ENCODE data around the gene G3BP1.
A peak's percentile ranks its signal among the peaks of the same experiment; 100 is the strongest.
"Not testable (repeated sequence)": the region's sequence is repeated elsewhere in the genome, so short reads cannot be mapped to it uniquely, and the experiment has no call there.

Gene G3BP1

GRCh38 chr5:151771259-151772028 lies at the start of gene G3BP1:
TSS of gene G3BP1 (plus strand) at chr5:151771954. CDS start at chr5:151786621, 14,667 bp downstream.
- DNase-seq (ENCODE audit: low spot score), result peak; percentile 97

GRCh38 chr5:151722546-151722945 lies 49.2 kb upstream of the G3BP1 start:
- no peak for DNase-seq (ENCODE audit: low spot score)

- DNase-seq (ENCODE audit: low spot score), result no peak
These were observed 47.4 kb upstream of the G3BP1 start for GRCh38 chr5:151724360-151724759.

GRCh38 chr5:151729597-151729996 lies 42.2 kb upstream of the G3BP1 start:
- DNase-seq (ENCODE audit: low spot score), result not testable (repeated sequence)

GRCh38 chr5:151730381-151730780 lies 41.4 kb upstream of the G3BP1 start:
- DNase-seq (ENCODE audit: low spot score), result no peak

GRCh38 chr5:151733358-151734063 lies 38.2 kb upstream of the G3BP1 start:
- DNase-seq (ENCODE audit: low spot score), result no peak

GRCh38 chr5:151734064-151734408 lies 37.7 kb upstream of the G3BP1 start:
- no peak for DNase-seq (ENCODE audit: low spot score)

GRCh38 chr5:151735646-151736045 lies 36.1 kb upstream of the G3BP1 start:
- no peak for DNase-seq (ENCODE audit: low spot score)

GRCh38 chr5:151737431-151737830 lies 34.3 kb upstream of the G3BP1 start:
- no peak for DNase-seq (ENCODE audit: low spot score)

GRCh38 chr5:151738125-151738848 lies 33.5 kb upstream of the G3BP1 start:
- no peak for DNase-seq (ENCODE audit: low spot score)

- DNase-seq (ENCODE audit: low spot score), result no peak
These were observed 32.4 kb upstream of the G3BP1 start for GRCh38 chr5:151739395-151739794.

- no peak for DNase-seq (ENCODE audit: low spot score)
These were observed 31.8 kb upstream of the G3BP1 start for GRCh38 chr5:151739939-151740335.

- DNase-seq (ENCODE audit: low spot score), result peak; percentile 33
These were observed 31.3 kb upstream of the G3BP1 start for GRCh38 chr5:151740336-151740942.

GRCh38 chr5:151740958-151741373 lies 30.8 kb upstream of the G3BP1 start:
- DNase-seq (ENCODE audit: low spot score), result no peak

- no peak for DNase-seq (ENCODE audit: low spot score)
These were observed 29.9 kb upstream of the G3BP1 start for GRCh38 chr5:151741678-151742423.

- DNase-seq (ENCODE audit: low spot score), result peak; percentile 49
These were observed 28.9 kb upstream of the G3BP1 start for GRCh38 chr5:151742870-151743294.

- DNase-seq (ENCODE audit: low spot score), result no peak
These were observed 28.2 kb upstream of the G3BP1 start for GRCh38 chr5:151743530-151743929.

- DNase-seq (ENCODE audit: low spot score), result no peak
These were observed 26.6 kb upstream of the G3BP1 start for GRCh38 chr5:151745071-151745705.

- DNase-seq (ENCODE audit: low spot score), result no peak
These were observed 21.6 kb upstream of the G3BP1 start for GRCh38 chr5:151750121-151750520.

- DNase-seq (ENCODE audit: low spot score), result no peak
These were observed 20.7 kb upstream of the G3BP1 start for GRCh38 chr5:151751091-151751490.

GRCh38 chr5:151751593-151751992 lies 20.2 kb upstream of the G3BP1 start:
- no peak for DNase-seq (ENCODE audit: low spot score)

Measured in HuH-7.5 (cell line).